ENCODE data around the gene FAH. TPM values are rescaled to one million over a fixed set of nuclear protein-coding genes. Genes with fewer than 3 reads are reported as not detected.

FAH gene
- total and polyA plus RNA-seq, 12 donors = 14.5 to 65.1 (median 28.8) TPM

DNA sequence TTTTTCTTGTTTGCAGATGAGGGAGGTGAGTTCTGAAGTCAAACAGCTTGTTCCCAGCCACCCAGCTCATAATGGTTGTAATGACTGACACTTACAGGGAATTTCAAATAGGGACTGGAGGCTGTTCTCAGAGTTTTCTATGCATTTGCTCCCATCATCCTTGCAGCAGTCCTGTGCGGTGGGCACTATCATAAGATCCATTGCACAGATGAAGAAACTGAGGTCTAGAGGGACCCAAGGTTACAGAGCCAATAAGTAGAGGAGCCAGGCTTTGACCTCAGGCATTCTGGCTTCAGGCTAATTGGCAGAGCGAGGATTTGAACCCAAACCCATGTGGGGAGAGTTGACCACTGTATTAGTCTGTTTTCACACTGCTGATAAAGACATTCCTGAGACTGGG lies 32.4 kb downstream of the FAH start:
- DNase-seq = no peak
- no peak for ATAC-seq
- Histone ChIP-seq H3K27ac (no peak overlapping the region), H3K27me3 (no peaks in the 10 kb centered on the region), H3K36me3 (peaks cover 0 to 75% (median 0%) of the 10 kb centered on the region in 9 donors), H3K4me1 (peaks cover 0 to 16% (median 12%) of the 10 kb centered on the region in 9 donors), H3K9me3 (no peaks in the 10 kb centered on the region), H3K4me3 (no peak overlapping the region)
- TF ChIP-seq, protein P1, sequence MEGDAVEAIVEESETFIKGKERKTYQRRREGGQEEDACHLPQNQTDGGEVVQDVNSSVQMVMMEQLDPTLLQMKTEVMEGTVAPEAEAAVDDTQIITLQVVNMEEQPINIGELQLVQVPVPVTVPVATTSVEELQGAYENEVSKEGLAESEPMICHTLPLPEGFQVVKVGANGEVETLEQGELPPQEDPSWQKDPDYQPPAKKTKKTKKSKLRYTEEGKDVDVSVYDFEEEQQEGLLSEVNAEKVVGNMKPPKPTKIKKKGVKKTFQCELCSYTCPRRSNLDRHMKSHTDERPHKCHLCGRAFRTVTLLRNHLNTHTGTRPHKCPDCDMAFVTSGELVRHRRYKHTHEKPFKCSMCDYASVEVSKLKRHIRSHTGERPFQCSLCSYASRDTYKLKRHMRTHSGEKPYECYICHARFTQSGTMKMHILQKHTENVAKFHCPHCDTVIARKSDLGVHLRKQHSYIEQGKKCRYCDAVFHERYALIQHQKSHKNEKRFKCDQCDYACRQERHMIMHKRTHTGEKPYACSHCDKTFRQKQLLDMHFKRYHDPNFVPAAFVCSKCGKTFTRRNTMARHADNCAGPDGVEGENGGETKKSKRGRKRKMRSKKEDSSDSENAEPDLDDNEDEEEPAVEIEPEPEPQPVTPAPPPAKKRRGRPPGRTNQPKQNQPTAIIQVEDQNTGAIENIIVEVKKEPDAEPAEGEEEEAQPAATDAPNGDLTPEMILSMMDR (IDR thresholded peaks at IDR 0.05) = no peak
- intact Hi-C loops (cut with DNase I) = no loop called here
- WGBS, 2 donors = 96 to 97% methylated on average over 2 of the region's 2 CpGs

DNA sequence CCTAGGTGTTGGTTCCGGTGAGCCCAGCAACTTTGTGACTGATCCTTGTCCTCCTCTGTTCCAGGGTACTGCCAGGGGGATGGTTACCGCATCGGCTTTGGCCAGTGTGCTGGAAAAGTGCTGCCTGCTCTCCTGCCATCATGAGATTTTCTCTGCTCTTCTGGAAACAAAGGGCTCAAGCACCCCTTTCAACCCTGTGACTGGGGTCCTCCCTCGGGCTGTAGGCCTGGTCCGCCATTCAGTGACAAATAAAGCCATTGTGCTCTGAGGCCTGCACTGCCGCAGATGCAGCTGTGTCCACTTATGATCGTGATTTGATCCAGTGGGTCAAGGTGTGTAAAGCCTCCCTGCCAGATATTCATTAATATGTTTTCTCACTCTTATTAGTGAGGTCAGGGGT lies 33.3 kb downstream of the FAH start:
- 97% methylated on average over 7 of the region's 7 CpGs for WGBS, 2 donors
- TF ChIP-seq, protein P1 (IDR thresholded peaks at IDR 0.05) = no peak
- H3K36me3 ChIP-seq = peaks cover 0 to 65% (median 0%) of the 10 kb centered on the region in 9 donors
- no peak for ATAC-seq
- H3K4me3 ChIP-seq = no peak overlapping the region
- DNase-seq = no peak
- no peaks in the 10 kb centered on the region for H3K9me3 ChIP-seq
- no peak overlapping the region for H3K27ac ChIP-seq
- peaks cover 0 to 16% (median 12%) of the 10 kb centered on the region in 9 donors for H3K4me1 ChIP-seq
- intact Hi-C loops (cut with DNase I) = no loop called here
- no peaks in the 10 kb centered on the region for H3K27me3 ChIP-seq

DNA sequence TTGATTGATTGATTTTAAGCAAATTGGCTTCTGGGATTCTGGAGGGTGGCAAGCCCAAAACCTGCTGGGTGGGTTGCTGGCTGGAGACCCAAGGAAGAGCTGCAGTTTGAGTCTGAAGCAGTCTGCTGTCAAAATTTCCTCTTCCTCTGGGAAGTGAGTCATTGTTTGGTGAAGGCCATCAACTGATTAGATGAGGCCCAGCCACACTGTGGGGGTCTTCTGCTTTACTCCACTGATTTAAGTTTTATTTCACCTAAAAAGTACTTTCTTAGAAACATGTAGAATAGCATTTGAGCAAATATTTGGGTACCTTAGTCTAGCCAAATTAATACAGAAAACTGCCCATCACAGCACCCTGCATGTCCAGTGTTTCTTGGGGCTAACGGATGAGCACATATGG lies 33.8 kb downstream of the FAH start:
- DNase-seq (no peak), ATAC-seq (no peak)
- no peaks in the 10 kb centered on the region for H3K9me3 ChIP-seq
- H3K27ac ChIP-seq = no peak overlapping the region
- intact Hi-C loops (cut with DNase I) = no loop called here
- peaks cover 0 to 60% (median 0%) of the 10 kb centered on the region in 9 donors for H3K36me3 ChIP-seq
- WGBS, 2 donors = 100% methylated on average over 1 of the region's 1 CpG
- H3K4me3 ChIP-seq = no peak overlapping the region
- TF ChIP-seq, protein P1 (IDR thresholded peaks at IDR 0.05) = no peak
- peaks cover 0 to 16% (median 12%) of the 10 kb centered on the region in 9 donors for H3K4me1 ChIP-seq
- H3K27me3 ChIP-seq = no peaks in the 10 kb centered on the region

DNA sequence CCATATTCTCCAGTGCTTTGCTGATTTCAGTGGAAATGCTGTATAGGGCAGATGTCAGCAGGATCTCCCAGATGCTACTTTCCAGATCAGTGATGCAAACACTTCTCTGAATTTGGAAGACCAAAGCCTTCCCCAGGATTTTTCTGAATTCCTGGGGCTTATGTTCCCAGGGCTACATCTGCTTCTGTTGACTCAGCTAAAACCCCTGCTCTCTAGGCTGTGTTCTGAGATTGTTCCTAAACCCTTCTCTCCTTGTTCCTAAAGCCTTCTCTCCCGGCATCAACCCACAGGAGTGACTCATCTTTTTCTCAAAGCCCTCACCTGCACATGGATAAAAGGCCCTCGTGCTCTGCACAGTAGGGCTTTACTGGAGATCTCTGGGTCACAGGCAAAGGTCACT lies 35.5 kb downstream of the FAH start:
- Histone ChIP-seq H3K27ac (no peak overlapping the region), H3K4me1 (peaks cover 0 to 3% (median 1%) of the 10 kb centered on the region in 9 donors), H3K27me3 (no peaks in the 10 kb centered on the region), H3K9me3 (no peaks in the 10 kb centered on the region), H3K4me3 (no peak overlapping the region), H3K36me3 (peaks cover 0 to 45% (median 0%) of the 10 kb centered on the region in 9 donors)
- no peak for DNase-seq
- intact Hi-C loops (cut with DNase I) = no loop called here
- TF ChIP-seq, protein P1 (IDR thresholded peaks at IDR 0.05) = no peak
- WGBS, 2 donors = 70 to 78% methylated on average over 2 of the region's 2 CpGs
- ATAC-seq = no peak

All from heart right ventricle (tissue), 16 donors.